NCI-H1092 treated with DMSO at 0.1 percent for 48 hours (cell line): Measurements from ENCODE around the gene MYL3.

Source experiments
- DNase-seq: peaks from one replicate; lab custom pipeline; 2025; lab: John Stamatoyannopoulos, UW

MYL3 gene

DNA sequence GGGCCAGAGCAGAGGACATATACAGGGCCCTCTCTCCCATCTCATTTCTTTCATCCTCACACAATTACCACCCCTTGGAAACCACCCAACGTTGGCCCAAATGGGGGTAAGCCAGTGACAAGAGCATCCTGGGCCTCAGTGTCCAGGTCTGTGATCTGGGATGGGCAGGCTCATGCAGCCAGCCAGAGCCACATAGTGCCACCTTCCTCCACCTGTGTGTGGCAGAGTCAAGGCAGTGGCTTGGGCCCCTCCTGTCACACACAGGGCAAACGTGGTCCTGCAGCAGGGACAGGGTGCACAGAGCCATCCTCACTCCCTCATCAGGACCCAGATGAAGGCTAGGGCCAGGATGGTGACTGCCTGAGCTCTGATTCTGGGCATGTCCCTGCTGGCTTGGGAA is 2.3 kb upstream of the MYL3 start:
- DNase-seq, result no peak

DNA sequence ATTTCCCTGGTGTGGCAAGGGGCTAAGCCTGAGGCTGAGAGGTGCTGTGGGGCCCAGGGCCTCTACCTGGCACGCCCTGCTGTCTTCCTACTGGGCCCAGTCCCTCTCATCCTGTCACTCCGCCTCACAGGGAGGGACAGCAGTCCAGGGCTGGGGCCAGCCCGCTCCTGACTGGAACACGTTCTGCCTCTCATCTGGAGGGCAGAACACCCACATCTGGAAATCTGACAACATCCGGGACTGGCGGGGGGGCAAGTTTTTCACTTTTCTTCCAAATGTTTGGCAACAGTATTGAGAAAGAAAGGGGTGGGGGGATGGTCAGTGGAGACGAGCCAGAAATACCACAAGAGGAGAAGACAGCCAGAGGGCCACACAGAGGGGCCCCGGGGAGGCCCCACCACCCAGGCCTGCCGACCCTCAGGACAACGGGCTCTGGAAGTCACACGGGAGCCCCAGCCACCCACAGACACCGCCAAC is 1.8 kb upstream of the MYL3 start:
- DNase-seq, result no peak

DNA sequence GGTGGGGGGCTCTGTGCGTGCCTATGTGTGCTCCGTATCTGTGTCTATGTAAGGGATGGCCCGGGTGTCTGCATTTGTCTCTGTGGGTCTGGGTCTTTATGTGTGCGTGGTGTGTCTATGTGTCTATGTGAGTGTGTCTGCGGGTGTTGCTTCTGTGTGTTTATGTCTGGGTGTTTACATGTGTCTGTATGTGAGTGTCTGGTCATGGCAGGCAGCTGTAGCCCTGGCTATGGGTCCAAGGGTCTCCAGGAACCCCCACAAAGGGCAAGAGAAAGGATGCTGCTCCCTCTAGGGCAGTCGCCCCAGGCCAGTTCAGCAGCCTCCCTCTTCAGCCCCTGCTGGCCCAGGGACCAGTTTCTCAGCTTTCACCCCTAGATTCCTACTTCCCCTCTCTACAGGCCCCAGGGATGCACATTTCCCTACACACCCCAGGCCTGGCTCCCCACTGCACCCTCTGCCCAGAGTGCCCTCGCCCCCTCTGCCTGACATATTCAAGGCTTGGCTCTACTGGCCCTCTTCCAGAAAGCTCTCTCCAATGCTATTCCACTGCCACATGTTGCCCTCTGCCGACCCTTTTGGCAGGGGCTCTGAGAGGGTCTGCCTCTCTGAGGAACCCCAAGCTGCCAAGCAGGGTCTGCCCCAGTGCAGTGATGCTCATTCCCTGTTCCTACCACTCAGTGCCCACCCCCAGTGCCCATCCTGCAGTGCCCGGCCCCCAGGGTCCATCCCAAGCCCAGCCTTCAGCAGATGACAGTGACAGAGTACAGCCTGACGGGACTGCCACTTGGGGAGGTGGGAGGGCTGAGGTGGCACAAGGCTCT is 1.0 kb upstream of the MYL3 start:
- DNase-seq, result no peak

DNA sequence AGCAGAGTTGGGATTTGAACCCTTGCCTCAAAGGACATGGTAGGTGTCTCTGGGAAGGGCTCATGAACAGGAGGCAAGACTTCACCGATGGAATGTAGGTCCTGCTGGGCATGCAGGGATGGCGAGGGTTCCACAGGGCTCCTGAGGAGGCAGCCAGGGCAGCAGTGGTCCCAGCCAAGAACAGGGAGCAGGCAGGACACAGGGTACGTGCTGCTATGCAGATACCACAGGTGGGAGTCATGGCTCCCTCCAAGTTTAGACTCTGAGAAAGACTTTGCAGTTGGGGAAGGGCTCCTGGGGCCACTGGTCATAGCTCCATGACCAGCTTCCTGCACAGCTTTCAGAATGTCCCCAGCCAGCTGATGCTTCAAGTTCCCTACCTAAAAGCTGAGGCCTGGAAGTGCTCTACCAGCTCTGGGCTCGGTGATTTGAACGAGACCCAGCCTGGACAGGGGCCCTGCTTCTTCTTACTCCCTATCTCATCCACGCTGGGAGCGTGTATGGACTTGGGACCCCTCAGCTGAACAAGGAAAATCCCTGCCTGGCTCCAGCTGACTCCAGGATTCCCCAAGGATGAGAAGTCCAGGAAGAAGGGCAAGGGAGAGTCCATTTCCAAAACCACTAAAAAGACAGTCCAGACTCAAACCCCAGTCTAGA is 747 bp downstream of the MYL3 start:
- DNase-seq, result no peak

DNA sequence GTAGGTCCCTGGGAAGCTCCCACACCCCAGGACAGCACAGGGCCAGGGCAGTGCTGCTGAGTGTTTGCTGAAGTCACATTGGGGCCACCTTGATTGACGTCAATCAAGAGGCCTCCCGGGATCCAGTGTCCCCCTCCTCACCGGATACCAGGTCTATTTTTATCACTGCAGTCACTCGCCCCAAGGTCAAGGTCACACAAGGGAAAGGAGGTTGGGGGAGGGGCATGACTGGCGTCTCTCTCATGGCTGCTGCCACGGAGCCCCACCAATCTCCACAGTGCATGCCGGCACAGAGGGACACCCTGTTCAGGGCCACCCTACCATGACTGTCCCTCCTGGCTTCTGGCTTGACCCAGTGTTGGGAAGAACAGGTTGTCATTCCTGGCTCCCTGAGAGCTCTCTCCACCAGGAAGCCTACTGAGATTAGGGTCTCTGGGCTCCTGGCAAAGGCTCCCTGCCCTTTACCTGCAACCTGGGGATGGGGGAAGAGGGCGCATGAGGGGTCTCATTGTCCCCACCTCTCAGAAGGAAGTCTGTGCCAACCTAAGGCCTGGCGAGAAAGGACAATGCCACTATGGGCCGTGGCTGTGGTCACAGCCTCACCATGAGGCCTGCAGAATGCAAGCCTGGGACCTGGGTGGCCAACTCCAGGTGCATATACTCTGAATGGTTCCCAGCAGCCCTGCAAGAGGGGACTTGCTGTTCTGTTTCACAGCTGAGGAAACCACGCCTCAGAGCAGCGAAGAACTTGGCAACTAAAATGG is 1.5 kb downstream of the MYL3 start:
- no peak for DNase-seq

DNA sequence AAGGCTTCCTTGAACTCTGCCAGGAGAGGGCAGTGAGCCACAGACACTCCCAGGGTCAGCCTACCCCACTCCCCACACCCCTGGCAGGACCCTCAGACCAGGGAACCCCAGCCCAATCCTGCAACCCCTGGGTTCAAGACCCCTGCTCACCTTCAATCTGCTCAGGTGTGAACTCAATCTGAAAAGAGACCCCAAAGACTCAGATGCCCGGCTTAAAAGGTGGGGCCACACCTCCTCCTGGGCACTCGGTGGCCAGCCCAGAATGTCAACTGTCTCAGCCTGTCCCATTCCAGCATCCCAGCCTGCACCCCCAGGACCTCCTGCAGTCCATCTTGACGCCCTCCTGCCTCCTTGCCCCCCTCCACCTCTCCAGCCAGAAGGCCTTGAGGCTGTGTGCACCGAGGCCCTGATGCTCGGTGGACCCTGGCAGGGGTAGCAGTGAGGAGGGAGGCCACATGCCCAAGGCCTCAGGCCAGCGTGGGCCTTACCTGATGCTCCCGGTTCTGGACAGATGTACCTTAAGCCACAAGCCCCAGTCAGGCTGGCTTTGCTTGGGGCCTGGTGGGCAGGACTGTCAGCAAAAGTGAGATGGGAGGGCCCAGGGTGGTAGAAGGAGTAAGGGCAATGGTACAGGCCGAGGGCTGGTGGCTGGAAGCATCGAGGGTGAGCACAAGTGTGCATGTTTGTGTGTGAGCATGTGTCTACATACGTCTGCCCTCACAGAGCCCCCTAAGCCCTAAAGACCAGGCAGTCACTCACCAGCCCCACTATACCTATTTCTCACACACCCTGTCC is 2.2 kb downstream of the MYL3 start:
- DNase-seq, result no peak

DNA sequence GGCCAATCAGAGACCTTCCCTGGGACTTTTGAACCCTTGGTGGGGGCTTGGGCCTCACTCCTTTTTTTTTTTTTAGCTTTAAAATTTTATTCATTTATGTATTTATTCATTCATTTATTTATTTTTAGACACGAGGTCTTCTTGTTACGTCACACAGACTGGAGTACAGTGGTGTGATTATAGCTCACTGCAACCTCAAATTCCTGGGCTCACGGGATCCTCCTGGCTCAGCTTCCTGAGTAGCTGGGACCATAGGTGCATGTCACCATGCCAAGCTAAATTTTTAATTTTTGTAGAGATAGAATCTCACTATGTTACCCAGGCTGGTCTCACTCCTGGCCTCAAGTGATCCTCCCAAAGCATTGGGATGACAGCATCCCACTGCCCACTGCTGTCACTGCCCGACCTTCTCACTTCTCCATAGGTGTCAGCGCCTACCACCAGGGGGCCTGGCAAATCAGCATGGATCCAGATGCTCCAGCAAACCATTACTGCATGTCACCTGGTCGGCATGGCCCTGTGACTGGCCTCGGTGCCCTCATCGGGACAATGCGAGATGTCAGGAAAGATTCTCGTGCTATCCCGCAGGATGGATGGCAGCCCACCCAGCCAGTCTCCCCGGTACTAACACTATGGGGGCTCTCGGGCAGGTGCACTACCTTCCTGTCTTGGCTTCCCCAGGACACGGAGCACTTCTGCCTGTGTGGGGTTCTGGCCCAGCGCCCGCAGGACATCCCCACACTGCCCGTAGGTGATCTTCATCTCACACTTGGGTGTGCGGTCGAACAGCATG is 3.0 kb downstream of the MYL3 start:
- no peak for DNase-seq

DNA sequence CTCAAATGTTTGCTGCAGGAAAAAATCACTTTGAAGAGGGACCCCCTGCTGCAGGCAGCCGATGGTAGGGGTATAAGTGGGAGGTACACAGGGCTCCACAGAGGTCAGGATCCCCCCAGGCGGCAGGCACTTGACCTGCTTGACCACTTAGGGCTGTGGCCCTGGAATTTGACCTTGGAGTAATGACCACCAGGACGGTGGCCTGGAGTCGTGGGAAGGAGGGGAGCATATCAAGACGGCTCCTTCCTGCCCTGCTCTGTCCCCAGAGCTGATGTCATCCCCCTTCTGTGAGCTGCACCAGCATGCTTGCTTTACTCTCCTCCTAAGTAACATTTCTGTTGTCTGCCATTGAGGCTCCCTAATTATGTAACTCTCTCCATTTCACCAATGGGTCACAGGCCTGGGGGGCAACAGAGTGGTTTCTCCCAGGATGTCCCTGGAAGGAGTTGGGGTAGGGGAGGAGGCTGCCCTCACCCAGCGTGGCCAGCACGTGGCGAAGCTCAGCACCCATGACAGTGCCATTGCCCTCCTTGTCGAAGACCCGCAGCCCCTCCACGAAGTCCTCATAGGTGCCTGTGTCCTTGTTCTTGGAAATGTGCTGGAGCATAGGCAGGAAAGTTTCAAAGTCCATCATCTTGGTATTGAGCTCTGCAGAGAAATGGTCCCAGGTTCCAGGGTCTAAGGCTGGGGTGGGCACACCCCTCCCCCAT is 4.1 kb downstream of the MYL3 start:
- no peak for DNase-seq

DNA sequence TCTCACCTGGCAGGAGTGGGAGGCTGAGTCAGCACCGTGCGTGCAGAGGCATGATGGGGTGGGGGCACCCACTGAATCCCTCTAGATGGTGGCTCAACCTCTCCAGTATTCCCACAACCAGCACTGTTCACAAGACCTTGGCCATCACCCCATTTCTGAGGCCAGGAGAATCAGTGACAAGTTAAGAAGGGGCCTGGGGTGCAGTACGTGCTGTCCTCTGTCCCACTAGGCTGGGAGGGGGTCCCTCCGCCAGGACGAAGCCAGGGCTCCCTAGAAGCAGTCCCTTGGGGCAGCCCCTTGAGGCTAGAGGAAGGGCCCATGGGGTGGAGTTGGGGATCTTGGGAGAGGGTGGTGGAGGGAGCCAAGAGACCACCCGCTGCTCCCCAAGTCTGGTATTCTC is 4.8 kb downstream of the MYL3 start:
- no peak for DNase-seq

DNA sequence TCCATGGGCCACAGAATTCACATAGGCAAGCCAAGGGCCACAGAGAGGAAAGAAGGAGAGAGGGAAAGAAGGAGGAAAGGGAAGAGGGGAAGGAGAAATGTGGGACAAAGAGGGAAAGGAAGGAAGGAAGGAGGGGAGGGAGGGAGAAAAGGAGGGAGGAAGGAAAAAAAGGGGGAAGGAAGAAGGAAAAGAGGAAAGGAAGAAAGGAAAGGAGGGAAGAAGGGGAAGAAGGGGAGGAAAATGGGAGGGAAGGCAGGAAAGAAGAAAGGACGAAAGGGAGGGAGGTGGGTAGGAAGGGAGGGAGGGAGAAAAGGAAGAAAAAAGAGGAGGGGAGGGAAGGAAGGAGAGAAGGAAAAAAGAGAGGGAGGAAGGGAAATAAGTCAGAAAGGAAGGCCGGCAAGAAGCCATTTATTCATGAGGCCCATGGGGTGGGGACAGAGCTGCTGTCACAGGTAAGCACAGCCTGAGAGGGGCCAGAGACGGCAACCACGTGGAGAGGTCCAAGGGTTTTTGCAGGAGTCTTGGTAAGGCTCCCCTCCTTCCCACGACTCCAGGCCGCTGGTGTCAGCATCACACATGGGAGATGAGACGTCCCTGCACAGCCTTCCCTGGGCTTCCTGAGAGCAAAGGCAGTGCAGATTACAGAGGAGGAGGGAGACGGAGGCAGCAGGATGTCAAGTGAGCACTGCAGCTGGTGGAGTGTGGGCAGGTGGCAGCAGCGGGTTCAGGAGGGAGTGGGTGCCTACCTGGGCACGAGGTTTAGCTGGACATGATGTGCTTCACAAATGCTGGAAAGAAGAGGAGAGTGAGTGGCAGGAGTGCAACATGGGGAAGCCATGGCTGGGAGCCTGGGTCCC is 5.5 kb downstream of the MYL3 start:
- DNase-seq, result no peak

DNA sequence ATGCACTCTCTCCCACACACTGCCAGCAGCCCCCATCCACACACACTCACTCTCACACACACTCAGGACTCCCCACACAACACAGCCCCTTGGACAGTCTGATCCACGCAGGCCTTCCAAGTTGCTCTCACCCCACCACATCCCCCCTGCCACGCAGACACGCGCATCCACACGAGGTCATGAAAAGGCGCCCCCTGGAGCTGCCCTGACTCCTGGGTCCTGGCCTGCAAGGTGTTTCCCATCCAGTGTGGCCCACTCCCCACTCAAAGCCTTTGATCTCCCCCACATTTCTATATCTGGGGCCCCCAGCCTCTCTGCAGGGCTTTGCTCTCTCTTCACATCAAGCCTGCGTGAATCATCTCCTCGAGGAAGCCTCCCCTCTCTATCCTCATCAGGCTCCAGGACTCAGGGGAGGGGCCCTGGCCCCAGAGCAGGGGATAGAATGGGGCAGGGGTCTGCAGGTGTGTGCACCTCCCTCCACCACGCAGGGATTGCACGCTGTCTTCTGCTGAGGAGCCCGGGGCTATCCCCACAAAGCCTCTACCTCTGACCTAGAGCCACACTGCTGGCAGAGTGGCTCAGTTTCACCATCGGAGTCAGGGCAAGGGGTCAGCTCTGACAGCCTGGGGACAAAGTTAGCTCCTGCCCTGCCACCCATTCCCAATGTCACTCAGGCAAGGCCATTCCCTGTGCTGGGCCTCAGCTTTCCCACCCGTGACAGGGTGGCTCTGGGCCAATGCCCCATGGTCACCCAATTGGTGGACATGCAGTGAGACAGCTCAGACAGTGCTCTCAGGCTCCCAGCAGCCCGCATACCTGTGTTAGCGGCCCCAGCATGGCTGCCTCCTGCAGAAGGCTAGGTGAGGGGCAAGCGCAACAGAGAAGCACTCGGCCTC is 6.4 kb downstream of the MYL3 start:
- no peak for DNase-seq

DNA sequence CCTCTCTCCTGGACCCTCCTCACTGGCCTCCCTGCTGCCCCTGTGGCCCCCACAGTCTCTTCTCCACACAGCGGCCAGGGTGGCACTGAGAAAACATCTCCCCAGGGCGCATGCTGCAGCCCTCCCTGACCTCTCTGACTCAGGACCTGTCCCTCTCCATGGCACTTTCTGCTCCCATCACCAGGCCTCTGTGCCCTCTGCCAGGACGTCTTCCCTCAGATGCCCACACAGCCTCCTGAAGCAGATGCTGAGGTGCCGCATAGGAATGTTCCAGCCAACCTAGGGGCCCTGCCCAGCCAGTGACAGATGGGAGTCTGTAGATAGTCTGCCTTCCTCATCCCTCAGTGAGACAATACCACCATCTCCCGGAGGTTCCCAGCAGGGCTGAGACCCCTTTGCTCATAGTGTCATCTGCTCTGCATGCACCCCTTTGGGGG is 8.7 kb downstream of the MYL3 start:
- no peak for DNase-seq

DNA sequence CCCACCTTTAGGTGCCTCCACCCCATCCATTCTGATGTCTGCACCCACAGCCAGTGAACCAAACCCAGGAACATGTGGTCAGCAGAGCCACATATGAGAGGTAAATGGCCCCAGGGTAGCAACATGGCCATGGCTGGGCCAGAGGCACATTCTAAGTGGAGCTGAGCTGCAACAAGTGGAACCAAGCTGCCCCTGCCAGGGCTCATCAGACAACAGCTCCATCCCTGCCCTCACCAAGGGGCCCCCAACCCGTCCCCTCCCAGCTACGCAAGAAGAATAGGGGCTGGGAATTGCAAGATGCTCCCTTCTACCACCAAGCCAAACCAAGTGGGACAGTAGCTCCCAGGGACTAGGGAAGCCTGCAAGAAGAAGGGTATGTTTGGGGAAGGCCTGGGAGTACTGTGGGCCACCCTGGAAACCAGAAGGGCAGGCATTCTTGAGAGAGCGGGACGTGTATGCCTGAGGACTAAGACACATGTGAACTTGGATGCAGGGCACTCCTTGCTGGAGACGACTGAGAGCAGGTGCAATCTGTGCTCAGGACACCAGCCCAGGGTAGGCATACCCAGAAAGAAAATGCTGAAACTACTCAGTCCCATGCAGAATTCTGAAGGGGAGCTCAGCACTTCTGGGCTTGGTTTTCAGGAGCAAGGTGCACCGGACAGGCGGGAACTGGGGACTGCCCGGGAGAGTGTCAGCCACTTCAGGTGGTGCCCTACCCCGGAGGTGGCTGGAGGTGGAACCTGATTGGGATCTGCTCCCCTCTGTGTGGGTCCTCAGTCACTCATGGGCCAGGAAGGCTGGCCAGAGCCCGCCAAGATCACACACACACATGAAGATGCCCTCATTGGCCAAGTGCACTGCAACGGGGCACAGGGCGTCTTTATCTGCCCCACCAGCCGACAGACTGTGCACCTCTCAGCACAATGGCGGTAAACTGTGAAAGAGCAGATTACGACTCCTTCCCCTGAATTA is 9.5 kb downstream of the MYL3 start:
- DNase-seq, result no peak

DNA sequence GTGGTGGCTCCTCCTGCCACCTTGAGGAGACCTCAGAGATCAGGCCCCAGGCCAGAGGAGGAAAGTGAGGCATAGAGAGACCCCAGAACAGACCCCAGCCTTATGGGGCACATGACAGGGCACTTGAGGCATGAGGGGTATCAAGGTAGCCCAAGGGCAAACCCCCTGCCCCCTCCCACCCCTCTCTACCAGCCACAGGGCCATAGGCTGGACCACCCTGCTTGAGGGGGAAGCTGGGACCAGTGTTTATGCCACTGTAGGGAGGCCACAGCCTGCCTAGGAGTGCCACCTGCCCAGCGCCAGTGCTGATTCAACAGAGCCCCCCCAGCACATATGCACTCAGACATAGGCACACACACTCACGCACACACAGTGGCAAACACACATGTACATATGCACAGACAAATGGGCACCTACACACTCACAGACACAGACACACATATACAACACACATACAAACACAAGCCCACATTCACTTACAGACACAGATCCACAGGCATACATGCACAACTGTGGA is 10.3 kb downstream of the MYL3 start:
- DNase-seq, result no peak

DNA sequence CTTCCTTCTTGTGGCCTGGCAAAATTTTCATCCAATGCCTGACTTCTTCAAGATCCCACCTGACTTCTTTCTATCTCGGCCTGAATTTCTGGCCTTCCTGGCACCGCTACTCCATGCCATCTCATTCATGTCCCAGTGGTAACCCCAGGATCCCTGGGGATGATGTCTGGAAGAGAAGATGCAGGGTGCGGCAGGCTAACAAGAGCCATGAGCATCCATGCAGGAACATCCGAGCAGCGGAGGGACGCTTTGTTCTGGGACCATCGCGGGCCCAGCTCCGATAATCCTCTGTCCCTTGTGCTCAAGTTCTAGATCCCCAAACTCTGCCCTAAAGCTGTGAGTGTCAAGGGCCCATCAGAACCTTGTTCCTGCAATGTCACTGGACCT is 10.9 kb downstream of the MYL3 start:
- DNase-seq, result no peak

DNA sequence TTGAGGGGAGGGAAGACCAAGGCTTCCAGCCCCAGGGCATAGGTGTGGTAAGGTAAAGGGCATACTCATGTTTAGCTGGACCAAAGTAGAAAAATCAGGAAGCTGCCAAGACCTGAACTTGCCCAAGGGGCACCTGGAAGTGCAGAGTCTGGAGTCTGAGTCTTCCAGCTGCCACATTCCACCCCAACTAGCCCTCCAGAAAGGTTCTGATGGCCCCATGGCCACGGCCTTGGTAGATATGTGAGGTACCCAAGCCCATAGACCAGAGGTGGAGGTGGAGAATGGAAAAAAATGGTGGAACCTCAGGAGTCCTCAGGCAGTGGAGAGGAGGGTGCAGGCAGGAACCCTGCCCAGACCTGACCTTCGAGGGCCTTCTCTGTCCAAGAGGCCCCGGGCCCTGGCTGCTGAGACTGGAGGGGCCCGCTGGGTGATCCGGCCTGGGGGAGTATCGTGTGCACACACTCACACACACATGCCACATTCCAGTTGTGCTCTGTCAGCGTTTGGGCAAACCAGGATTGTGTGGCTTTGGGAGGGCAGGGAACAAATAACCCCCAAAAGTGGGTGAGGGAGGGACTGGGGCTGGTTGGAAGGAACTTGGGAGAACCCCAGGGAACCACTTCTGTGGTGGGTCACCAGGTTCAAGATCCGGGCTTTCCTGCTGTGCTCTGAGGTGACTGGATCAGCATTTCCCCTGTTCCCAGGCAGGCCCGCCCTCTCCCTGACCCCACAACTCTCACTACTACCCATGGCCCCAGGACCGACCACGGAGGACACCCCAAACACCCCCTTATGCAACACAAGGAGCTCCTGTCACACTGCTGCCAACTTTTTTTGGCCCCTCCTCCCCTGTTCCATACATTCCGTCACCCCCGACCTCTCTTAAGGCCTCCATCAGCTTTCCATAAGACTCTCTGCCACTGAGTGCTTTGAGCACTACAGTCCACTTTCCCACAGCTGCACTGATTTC is 11.6 kb downstream of the MYL3 start:
- DNase-seq, result no peak
